DOHH2 (cell line): ENCODE results near the gene CPAMD8.
"Not testable (repeated sequence)": the region's sequence is repeated elsewhere in the genome, so short reads cannot be mapped to it uniquely, and the experiment has no call there.

Experiments used
- CTCF ChIP-seq: fragments of 200-600 bp; sonication (generic); IDR thresholded peaks from one replicate; pipeline ENCODE4 v1.5.1; 2014; ENCODE audit warnings: antibody characterized with exemption, mild to moderate bottlenecking, low read depth, low read length; ENCODE audit not compliant: poor library complexity, severe bottlenecking
- EZH2phosphoT487 ChIP-seq: fragments of 200-600 bp; sonication (generic); IDR thresholded peaks from 2 replicates; pipeline ENCODE4 v1.6.1; 2017; ENCODE audit warnings: borderline replicate concordance, mild to moderate bottlenecking, antibody characterized with exemption, low read length, moderate library complexity, mixed read lengths

GRCh38 chr19:17024941-17025340, 1.7 kb downstream of the CPAMD8 start:
- not testable (repeated sequence) for TF ChIP-seq CTCF, EZH2phosphoT487
